ENCODE measurements around the gene RPL9. TPM values are rescaled to one million over a fixed set of nuclear protein-coding genes. Genes with fewer than 3 reads are reported as not detected.
A peak's percentile ranks its signal among the peaks of the same experiment; 100 is the strongest.
"Not testable (repeated sequence)": the region's sequence is repeated elsewhere in the genome, so short reads cannot be mapped to it uniquely, and the experiment has no call there.

Gene RPL9
- total RNA-seq, 2 donors from 2014 or later, result 980 to 1,126 TPM

DNA sequence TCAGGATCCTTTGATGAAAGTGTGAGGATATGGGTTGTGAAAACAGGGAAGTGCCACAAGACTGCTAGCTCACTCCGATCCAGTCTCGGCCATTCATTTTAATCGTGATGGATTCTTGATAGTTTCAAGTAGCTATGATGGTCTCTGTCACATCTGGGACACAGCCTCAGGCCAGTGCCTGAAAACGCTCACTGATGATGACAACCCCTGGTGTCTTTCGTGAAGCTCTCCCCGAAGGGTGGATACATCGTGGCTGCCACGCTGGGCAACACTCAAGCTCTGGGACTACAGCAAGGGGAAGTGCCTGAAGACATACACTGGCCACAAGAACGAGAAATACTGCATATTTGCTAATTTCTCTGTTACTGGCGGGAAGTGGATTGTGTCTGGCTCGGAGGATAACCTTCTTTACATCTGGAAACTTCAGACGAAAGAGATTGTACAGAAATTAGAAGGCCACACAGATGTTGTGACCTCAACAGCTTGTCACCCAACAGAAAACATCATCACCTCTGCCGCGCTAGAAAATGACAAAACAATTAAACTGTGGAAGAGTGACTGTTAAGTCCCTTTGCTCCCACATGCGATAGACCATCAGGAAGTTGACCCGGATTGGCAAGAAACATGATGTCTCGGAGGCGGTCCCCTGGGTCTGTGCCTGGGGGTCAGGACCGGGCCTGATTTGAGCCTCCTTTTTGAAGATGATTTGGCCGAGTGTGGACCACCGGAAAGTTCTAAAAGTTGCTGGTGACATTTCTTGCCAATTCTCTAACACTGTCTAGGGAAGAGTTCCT lies 22.4 kb upstream of the RPL9 start:
- Mint-ChIP-seq H3K36me3 (peaks cover 4% of the 10 kb centered on the region), H3K27ac (no peak overlapping the region), H3K4me3 (no peak overlapping the region), H3K27me3 (peaks cover 0 to under 1% of the 10 kb centered on the region in 2 donors), H3K9me3 (no peaks in the 10 kb centered on the region), H3K4me1 (ENCODE audit: low read depth in 2 of 2) (no peaks in the 10 kb centered on the region)
- DNase-seq (ENCODE audit: low spot score), result no peak
- no peak for ATAC-seq

DNA sequence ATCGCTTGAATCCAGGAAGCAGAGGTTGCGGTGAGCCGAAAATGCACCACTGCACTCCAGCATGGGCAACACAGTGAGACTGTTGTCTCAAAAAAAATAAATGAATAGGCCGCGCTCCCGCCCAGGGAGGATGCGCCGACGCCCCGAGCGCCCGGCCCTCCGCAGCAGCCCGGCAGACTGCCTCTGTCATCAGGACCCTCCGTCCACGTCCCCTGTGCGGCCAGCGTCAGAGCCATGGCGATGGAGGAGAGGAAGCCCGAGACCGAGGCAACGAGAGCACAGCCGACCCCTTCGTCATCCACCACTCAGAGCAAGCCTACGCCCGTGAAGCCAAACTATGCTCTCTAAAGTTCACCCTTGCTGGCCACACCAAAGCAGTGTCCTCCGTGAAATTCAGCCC lies 21.5 kb upstream of the RPL9 start:
- Mint-ChIP-seq H3K4me3 (no peak overlapping the region), H3K36me3 (peaks cover 7% of the 10 kb centered on the region), H3K27ac (no peak overlapping the region), H3K9me3 (no peaks in the 10 kb centered on the region), H3K27me3 (no peaks in the 10 kb centered on the region), H3K4me1 (ENCODE audit: low read depth in 2 of 2) (no peaks in the 10 kb centered on the region)
- DNase-seq (ENCODE audit: low spot score) (no peak), ATAC-seq (no peak)

DNA sequence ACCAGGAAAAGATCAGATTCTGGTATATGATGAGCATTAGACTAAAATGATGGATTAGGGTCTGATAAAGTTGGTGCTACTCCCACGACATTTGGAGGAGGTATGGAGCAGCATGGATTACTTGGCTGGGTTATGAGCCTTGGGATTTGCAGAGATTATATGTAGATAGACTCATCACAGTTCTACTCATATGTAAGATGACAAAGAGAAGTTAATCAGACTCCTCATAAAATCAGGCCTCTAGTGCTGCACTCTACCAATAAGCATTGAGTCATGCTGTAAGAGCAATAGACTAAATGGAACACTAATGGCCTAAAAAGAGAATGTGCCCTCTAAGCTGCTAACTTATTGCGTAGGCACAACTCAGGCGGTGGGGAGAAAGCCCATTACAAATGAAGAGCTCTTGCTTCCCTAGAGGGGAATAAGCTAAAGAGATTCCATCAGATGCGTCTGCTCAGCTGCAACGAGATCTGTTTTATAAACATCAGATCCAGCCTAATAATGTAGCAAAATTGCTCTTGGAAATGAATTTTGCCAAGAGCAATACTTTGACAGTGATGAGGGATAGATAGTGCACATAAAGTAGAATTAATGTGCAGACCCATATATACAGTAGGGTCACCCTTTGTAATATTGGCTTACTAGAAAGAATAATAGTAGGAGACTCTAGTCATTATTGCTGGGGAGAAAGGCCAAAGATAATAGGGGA lies 17.6 kb upstream of the RPL9 start:
- Mint-ChIP-seq H3K9me3 (no peaks in the 10 kb centered on the region), H3K27me3 (no peaks in the 10 kb centered on the region), H3K27ac (no peak overlapping the region), H3K36me3 (peaks cover 7% of the 10 kb centered on the region), H3K4me1 (ENCODE audit: low read depth in 2 of 2) (no peaks in the 10 kb centered on the region), H3K4me3 (no peak overlapping the region)
- DNase-seq (ENCODE audit: low spot score) (no peak), ATAC-seq (no peak)

DNA sequence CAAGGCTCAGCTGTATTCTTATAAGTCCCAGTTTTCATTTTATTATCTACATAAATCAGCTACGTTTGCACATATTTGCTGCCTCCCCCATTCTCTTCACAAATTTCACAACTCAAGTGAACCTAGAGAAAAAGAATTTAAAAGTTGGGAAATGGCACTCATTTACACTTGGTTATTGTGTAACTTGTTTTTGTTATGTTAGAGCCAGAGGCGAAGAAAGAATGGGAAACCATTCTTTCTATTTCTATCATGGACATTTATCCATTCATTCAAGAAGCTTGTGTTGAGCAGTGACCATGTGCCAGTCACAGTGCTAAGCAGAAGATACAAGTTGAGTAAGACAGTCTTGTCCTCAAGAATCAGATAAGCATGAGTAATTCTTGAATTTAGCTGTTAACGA lies 13.7 kb upstream of the RPL9 start:
- Mint-ChIP-seq H3K9me3 (no peaks in the 10 kb centered on the region), H3K36me3 (peaks cover 7% of the 10 kb centered on the region)
- no peak for ATAC-seq

DNA sequence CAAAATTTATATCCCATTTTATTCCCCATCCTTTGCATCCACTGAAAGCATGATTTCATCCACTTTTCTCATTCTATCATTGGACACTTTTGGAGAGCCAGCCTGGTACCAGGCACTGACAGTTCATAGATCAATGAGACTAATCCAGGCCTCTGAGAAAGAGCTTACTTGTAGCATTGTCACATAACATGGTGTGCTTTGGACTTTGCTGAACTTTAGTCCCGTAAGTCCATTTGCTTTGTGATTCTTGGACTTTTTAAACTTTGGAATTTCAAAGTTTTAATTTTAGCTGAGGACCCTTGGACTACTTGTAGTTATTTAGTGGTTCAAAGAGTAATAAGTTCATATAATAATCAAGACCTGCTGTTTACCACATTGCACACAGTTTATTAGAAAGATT lies 11.7 kb upstream of the RPL9 start:
- Mint-ChIP-seq H3K27ac (no peak overlapping the region), H3K4me3 (no peak overlapping the region), H3K36me3 (peaks cover 4% of the 10 kb centered on the region), H3K9me3 (no peaks in the 10 kb centered on the region), H3K27me3 (no peaks in the 10 kb centered on the region), H3K4me1 (ENCODE audit: low read depth in 2 of 2) (no peaks in the 10 kb centered on the region)
- no peak for DNase-seq (ENCODE audit: low spot score)
- no peak for ATAC-seq

More for the DNA sequence above, 13.7 kb upstream of the RPL9 start:
- no peaks in the 10 kb centered on the region for H3K4me1 Mint-ChIP-seq (ENCODE audit: low read depth in 2 of 2)
- no peak overlapping the region for H3K4me3 Mint-ChIP-seq
- no peak overlapping the region for H3K27ac Mint-ChIP-seq
- H3K27me3 Mint-ChIP-seq, result no peaks in the 10 kb centered on the region
- DNase-seq (ENCODE audit: low spot score), result no peak

DNA sequence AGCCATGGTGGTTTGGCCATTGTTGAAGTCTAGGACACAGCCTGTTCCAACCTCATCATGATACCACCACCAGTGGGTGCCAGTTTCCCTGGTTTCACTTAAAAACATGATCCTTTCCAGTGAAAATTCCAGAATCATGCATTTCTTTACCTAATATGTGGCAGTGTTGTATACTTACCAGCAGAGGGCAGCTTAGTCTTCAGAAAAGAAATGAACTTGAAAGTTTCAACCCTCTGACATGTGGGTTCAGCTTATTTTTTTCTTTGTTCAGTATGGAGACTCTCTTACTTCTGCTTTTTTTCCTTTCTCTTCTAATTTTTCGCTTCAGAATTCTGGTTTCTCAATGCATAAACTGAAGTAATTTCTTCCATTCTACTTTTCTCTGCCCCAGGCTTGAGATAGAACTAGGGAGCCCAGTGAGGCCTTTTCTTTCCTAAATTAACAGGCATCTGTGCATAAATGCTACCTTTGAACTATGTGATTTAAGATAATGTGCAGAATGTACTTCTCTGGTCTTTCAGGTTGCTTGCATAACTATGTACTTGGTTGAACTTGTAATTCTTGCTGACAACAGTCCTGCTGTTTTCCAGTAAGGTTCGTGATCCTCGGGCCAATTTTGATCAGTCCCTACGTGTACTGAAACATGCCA lies 10.8 kb upstream of the RPL9 start:
- Mint-ChIP-seq H3K9me3 (no peaks in the 10 kb centered on the region), H3K27ac (no peak overlapping the region), H3K27me3 (no peaks in the 10 kb centered on the region), H3K36me3 (peaks cover 9% of the 10 kb centered on the region), H3K4me3 (no peak overlapping the region), H3K4me1 (ENCODE audit: low read depth in 2 of 2) (no peaks in the 10 kb centered on the region)
- ATAC-seq, result peak in 1 of 2 donors; percentile 61
- DNase-seq (ENCODE audit: low spot score), result no peak

DNA sequence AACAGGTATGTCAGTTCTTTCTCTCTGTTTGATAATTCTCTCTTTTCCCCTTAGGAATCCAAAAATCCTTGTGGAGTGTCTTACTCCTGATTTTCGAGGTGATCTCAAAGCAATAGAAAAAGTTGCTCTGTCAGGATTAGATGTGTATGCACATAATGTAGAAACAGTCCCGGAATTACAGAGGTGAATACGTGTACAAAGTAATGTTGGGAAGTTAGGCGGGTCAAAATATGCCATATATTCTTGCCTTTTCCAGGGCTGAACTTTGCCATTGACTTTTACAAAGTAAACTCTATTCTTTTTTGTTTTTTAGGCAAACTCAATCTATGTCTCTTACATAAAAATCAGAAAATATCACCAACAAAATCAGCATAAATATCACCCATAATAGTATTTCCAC lies 8.7 kb upstream of the RPL9 start:
- peaks cover 9% of the 10 kb centered on the region for H3K36me3 Mint-ChIP-seq
- no peak overlapping the region for H3K4me3 Mint-ChIP-seq
- H3K9me3 Mint-ChIP-seq, result no peaks in the 10 kb centered on the region
- no peak overlapping the region for H3K27ac Mint-ChIP-seq
- DNase-seq (ENCODE audit: low spot score) (no peak), ATAC-seq (no peak)
- no peaks in the 10 kb centered on the region for H3K27me3 Mint-ChIP-seq
- H3K4me1 Mint-ChIP-seq (ENCODE audit: low read depth in 2 of 2), result no peaks in the 10 kb centered on the region

DNA sequence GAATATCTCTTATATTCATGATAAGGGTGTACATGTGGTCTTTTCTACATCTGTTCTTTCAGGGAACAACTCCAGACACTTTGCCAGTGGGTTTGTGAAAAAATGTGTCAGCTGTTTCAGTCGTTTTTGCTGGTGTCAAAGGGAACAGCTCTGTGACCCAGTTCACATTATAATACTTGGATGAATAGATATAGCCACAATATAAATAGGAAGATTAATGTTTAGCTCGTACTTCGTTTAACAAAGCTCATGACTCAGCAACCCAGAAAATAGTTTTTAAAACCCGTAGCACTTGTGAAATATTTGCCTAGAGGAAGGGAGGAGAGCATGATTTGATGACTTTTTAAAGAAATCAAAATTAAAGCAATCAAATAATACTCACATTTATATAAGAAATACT lies 8.0 kb upstream of the RPL9 start:
- Mint-ChIP-seq H3K36me3 (peaks cover 9% of the 10 kb centered on the region), H3K9me3 (no peaks in the 10 kb centered on the region), H3K4me1 (ENCODE audit: low read depth in 2 of 2) (no peaks in the 10 kb centered on the region), H3K4me3 (no peak overlapping the region), H3K27me3 (no peaks in the 10 kb centered on the region), H3K27ac (no peak overlapping the region)
- no peak for DNase-seq (ENCODE audit: low spot score)
- ATAC-seq, result no peak

DNA sequence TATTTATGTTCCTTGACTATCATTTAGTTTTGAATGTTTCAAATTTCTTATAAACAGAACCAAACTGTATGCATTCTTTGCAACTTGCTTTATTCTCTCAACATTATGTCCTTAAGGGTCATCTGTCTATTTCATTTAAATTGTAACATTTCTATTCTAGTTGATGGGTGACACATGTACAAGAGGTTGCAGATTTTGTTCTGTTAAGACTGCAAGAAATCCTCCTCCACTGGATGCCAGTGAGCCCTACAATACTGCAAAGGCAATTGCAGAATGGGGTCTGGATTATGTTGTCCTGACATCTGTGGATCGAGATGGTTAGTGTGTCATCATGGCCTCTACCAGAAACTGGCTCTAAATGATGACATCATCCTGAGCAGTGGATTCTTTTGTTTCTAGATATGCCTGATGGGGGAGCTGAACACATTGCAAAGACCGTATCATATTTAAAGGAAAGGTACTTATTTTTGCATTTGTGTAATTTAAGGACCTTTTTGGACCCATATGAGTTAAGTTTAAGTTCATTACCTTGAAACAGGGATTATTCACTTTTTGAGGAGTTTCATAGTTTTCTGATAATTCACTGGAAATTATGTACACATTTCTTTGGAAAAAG lies 6.3 kb upstream of the RPL9 start:
- Mint-ChIP-seq H3K4me1 (ENCODE audit: low read depth in 2 of 2) (no peaks in the 10 kb centered on the region), H3K9me3 (no peaks in the 10 kb centered on the region), H3K27me3 (no peaks in the 10 kb centered on the region), H3K36me3 (peaks cover 9% of the 10 kb centered on the region), H3K27ac (no peak overlapping the region), H3K4me3 (no peak overlapping the region)
- DNase-seq (ENCODE audit: low spot score) (no peak), ATAC-seq (no peak)

DNA sequence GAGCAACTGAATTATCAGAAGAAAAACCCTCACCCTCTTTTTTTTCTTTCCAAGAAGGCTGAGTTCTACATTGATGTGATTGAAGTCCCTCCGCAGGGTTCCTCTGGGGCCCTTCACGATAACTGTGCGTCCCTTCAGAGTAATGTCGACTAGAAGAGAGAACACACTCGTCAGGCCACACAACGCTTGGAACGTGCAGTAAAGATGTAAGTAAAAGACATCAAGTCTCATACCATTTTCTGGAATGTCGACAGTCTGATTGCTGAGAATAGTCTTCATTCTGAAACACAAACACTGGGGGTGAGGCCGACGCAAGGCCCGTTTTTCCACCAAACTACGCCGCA lies 589 bp downstream of the RPL9 start:
- not testable (repeated sequence) for H3K9me3 Mint-ChIP-seq; H3K27me3 Mint-ChIP-seq; DNase-seq (ENCODE audit: low spot score)
- Mint-ChIP-seq H3K4me1 (ENCODE audit: low read depth in 2 of 2) (peaks cover 22 to 47% of the 10 kb centered on the region in 2 donors), H3K4me3 (peak overlapping the region; percentile 99), H3K36me3 (peaks cover 40% of the 10 kb centered on the region), H3K27ac (peak overlapping the region; percentile 99)
- peak in 1 of 2 donors; percentile 0 for ATAC-seq

DNA sequence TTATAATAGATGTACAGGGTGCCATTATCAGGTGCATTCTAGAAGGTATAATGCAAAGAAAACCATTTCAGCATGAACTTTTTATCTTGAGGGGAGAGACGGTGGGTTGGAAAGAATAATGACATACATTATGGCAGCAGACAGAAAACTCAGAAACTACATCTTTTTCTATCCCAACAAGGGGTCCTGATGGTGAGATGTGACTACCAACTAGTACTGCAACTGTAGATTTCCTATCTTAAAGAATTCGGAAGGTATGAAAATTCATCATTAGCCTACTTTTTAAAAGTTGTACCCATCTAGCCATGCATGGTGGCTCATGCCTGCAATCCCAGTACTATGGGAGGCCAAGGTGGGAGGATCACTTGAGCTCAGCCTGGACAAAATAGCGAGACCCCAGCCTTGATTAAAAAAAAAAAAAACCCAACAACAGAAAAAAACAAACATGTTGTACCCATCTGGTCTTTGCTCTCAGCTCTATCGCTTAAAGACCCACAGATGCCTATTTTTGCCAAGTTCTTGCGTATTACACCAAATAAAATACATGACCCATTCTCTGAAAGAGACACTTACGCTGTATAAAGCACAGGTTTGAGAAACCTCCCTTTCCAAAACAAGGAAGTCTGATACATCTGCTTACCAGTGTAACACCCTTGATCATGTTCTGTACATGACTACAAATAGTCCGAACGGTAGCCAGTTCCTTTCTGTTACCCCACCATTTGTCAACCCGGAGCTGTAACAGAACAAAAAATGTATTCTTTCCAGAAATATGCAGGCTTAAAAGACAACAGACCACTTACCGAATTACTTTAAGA lies 1.6 kb downstream of the RPL9 start:
- Mint-ChIP-seq H3K4me1 (ENCODE audit: low read depth in 2 of 2) (peaks cover 24 to 55% of the 10 kb centered on the region in 2 donors), H3K9me3 (no peaks in the 10 kb centered on the region)

DNA sequence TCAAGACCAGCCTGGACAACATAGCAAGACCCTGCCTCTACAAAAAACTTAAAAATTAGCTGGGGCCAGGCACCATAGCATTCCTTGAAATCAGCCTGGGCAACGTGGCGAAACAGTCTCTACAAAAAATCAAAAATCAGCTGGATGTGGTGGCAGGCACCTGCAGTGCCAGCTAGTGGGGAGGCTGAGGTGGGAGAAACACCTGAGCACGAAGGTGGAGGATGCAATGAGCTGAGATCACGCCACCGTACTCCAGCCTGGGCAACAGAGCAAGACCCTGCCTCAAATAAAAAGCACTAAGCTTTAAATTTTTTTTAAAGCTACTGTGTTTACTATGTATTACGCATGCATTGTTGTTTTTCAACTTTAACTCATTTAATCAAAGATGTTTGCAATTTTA lies 3.2 kb downstream of the RPL9 start:
- no peaks in the 10 kb centered on the region for H3K9me3 Mint-ChIP-seq
- DNase-seq (ENCODE audit: low spot score) (no peak), ATAC-seq (no peak)
- H3K36me3 Mint-ChIP-seq, result peaks cover 59% of the 10 kb centered on the region
- no peaks in the 10 kb centered on the region for H3K27me3 Mint-ChIP-seq
- H3K27ac Mint-ChIP-seq, result no peak overlapping the region
- H3K4me1 Mint-ChIP-seq (ENCODE audit: low read depth in 2 of 2), result peaks cover 30 to 58% of the 10 kb centered on the region in 2 donors
- peak overlapping the region; percentile 99 for H3K4me3 Mint-ChIP-seq

More for the DNA sequence above, 1.6 kb downstream of the RPL9 start:
- Mint-ChIP-seq H3K27me3 (no peaks in the 10 kb centered on the region), H3K36me3 (peaks cover 50% of the 10 kb centered on the region), H3K27ac (peak overlapping the region; percentile 99), H3K4me3 (peak overlapping the region; percentile 99)
- DNase-seq (ENCODE audit: low spot score), result no peak
- ATAC-seq, result no peak

DNA sequence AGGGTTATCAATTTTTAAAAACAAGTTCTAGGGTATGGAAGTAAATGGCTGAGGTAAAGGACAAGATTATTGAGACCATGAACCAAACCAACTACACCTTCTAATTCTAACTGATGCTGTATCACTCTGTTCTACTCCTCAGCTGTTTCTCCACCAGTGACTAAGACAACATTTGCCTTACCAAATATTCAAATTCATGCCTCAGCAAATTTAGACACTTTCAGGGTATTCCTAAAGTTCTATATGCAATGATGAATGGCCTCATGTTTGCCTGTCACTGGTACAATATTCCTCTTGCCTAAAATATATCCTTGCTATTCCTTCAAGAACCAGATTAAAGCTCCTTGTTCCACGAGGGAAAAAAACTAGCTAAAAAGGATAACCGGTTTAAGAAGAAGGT lies 5.0 kb downstream of the RPL9 start:
- no peak for ATAC-seq

More for the DNA sequence above, 5.0 kb downstream of the RPL9 start:
- no peaks in the 10 kb centered on the region for H3K9me3 Mint-ChIP-seq
- H3K4me1 Mint-ChIP-seq (ENCODE audit: low read depth in 2 of 2), result peaks cover 27 to 52% of the 10 kb centered on the region in 2 donors
- no peak overlapping the region for H3K4me3 Mint-ChIP-seq
- DNase-seq (ENCODE audit: low spot score), result no peak
- H3K27ac Mint-ChIP-seq, result peak overlapping the region; percentile 14 to 50
- H3K36me3 Mint-ChIP-seq, result peaks cover 59% of the 10 kb centered on the region
- H3K27me3 Mint-ChIP-seq, result no peaks in the 10 kb centered on the region

Data from natural killer cell treated with Interleukin-12 subunit alpha and Interleukin-12 subunit beta and Interleukin-15 and Interleukin-18, amount 100 ng/mL, for 72 hours (primary cell).